IPS-15b (cell line): ENCODE results near the gene MON1A.

ENCODE experiments used
- H3K27me3 ChIP-seq: one replicate; pipeline ENCODE4 v1.6.1; 2013; ENCODE audit warnings: low read length; ENCODE audit not compliant: control insufficient read depth, insufficient read depth
- H3K36me3 ChIP-seq: one replicate; pipeline ENCODE4 v1.6.1; 2013; ENCODE audit warnings: low read length; ENCODE audit not compliant: control insufficient read depth, insufficient read depth
- H3K4me1 ChIP-seq: one replicate; pipeline ENCODE4 v1.6.1; 2013; ENCODE audit warnings: mild to moderate bottlenecking, low read length; ENCODE audit not compliant: control insufficient read depth, insufficient read depth
- H3K4me3 ChIP-seq: one replicate; pipeline ENCODE4 v1.5.1; 2013; ENCODE audit warnings: low read depth, low read length
- H3K9ac ChIP-seq: one replicate; pipeline ENCODE4 v1.6.1; 2013; ENCODE audit warnings: low read depth, mild to moderate bottlenecking, low read length
- H3K9me3 ChIP-seq: one replicate; pipeline ENCODE4 v1.6.1; 2013; ENCODE audit warnings: mild to moderate bottlenecking, low read length; ENCODE audit not compliant: control insufficient read depth, insufficient read depth

The MON1A gene

GRCh38 chr3:49929291-49930167 lies at the start of gene MON1A:
Gene MON1A, minus strand, starts transcription at chr3:49929811. Its CDS starts 16,465 bp downstream, at chr3:49913346.
- H3K36me3 ChIP-seq: no peaks in the 10 kb centered on the region
- no peaks in the 10 kb centered on the region for H3K9me3 ChIP-seq
- peak within 1 kb of the TSS; percentile 79 for H3K4me3 ChIP-seq
- H3K27me3 ChIP-seq: no peaks in the 10 kb centered on the region
- H3K9ac ChIP-seq: peak within 1 kb of the TSS; percentile 32
- H3K4me1 ChIP-seq: peaks cover 10% of the 10 kb centered on the region

- Histone ChIP-seq H3K9me3 (no peaks in the 10 kb centered on the region), H3K9ac (no peak overlapping the region), H3K4me3 (no peak overlapping the region), H3K36me3 (peaks cover 8% of the 10 kb centered on the region), H3K4me1 (no peaks in the 10 kb centered on the region), H3K27me3 (no peaks in the 10 kb centered on the region)
These were observed 47.3 kb upstream of the MON1A start for GRCh38 chr3:49976942-49977341.

GRCh38 chr3:49972656-49973055 lies 43.0 kb upstream of the MON1A start:
- H3K36me3 ChIP-seq: peaks cover 12% of the 10 kb centered on the region
- no peak overlapping the region for H3K9ac ChIP-seq
- no peak overlapping the region for H3K4me3 ChIP-seq
- no peaks in the 10 kb centered on the region for H3K4me1 ChIP-seq
- H3K9me3 ChIP-seq: no peaks in the 10 kb centered on the region
- H3K27me3 ChIP-seq: no peaks in the 10 kb centered on the region

GRCh38 chr3:49968346-49968745 lies 38.7 kb upstream of the MON1A start:
- H3K4me3 ChIP-seq: no peak overlapping the region
- peaks cover 11% of the 10 kb centered on the region for H3K36me3 ChIP-seq

GRCh38 chr3:49967291-49967690 lies 37.7 kb upstream of the MON1A start:
- Histone ChIP-seq H3K36me3 (peaks cover 4% of the 10 kb centered on the region), H3K4me3 (no peak overlapping the region), H3K27me3 (no peaks in the 10 kb centered on the region), H3K9me3 (no peaks in the 10 kb centered on the region), H3K9ac (no peak overlapping the region), H3K4me1 (no peaks in the 10 kb centered on the region)

More at GRCh38 chr3:49968346-49968745, 38.7 kb upstream of the MON1A start:
- no peak overlapping the region for H3K9ac ChIP-seq
- no peaks in the 10 kb centered on the region for H3K27me3 ChIP-seq
- H3K9me3 ChIP-seq: no peaks in the 10 kb centered on the region
- no peaks in the 10 kb centered on the region for H3K4me1 ChIP-seq

- no peaks in the 10 kb centered on the region for H3K27me3 ChIP-seq
- peaks cover 4% of the 10 kb centered on the region for H3K36me3 ChIP-seq
- no peaks in the 10 kb centered on the region for H3K4me1 ChIP-seq
- no peaks in the 10 kb centered on the region for H3K9me3 ChIP-seq
- no peak overlapping the region for H3K9ac ChIP-seq
- H3K4me3 ChIP-seq: no peak overlapping the region
These were observed 36.8 kb upstream of the MON1A start for GRCh38 chr3:49966233-49966942.

- Histone ChIP-seq H3K9me3 (no peaks in the 10 kb centered on the region), H3K36me3 (no peaks in the 10 kb centered on the region), H3K27me3 (no peaks in the 10 kb centered on the region), H3K9ac (no peak overlapping the region), H3K4me3 (no peak overlapping the region), H3K4me1 (no peaks in the 10 kb centered on the region)
These were observed 26.0 kb upstream of the MON1A start for GRCh38 chr3:49955636-49956035.

- no peaks in the 10 kb centered on the region for H3K4me1 ChIP-seq
- no peaks in the 10 kb centered on the region for H3K36me3 ChIP-seq
- H3K4me3 ChIP-seq: no peak overlapping the region
- H3K9ac ChIP-seq: no peak overlapping the region
- no peaks in the 10 kb centered on the region for H3K9me3 ChIP-seq
- no peaks in the 10 kb centered on the region for H3K27me3 ChIP-seq
These were observed 23.3 kb upstream of the MON1A start for GRCh38 chr3:49952924-49953323.

- Histone ChIP-seq H3K4me3 (no peak overlapping the region), H3K36me3 (no peaks in the 10 kb centered on the region), H3K4me1 (no peaks in the 10 kb centered on the region), H3K9ac (no peak overlapping the region), H3K27me3 (no peaks in the 10 kb centered on the region), H3K9me3 (no peaks in the 10 kb centered on the region)
These were observed 13.0 kb upstream of the MON1A start for GRCh38 chr3:49942651-49943050.

- Histone ChIP-seq H3K27me3 (no peaks in the 10 kb centered on the region), H3K9ac (peak overlapping the region; percentile 86), H3K9me3 (no peaks in the 10 kb centered on the region), H3K36me3 (no peaks in the 10 kb centered on the region), H3K4me3 (peak overlapping the region; percentile 91), H3K4me1 (no peaks in the 10 kb centered on the region)
These were observed 11.1 kb upstream of the MON1A start for GRCh38 chr3:49940667-49941249.

GRCh38 chr3:49939858-49940666 lies 10.5 kb upstream of the MON1A start, which contains the start of gene RBM6:
Gene RBM6, plus strand, starts transcription at chr3:49940150. Its CDS starts 22,492 bp downstream, at chr3:49962642.
- Histone ChIP-seq H3K4me3 (peak within 1 kb of the TSS; percentile 91), H3K9me3 (no peaks in the 10 kb centered on the region), H3K36me3 (no peaks in the 10 kb centered on the region), H3K9ac (peak within 1 kb of the TSS; percentile 86), H3K27me3 (no peaks in the 10 kb centered on the region), H3K4me1 (no peaks in the 10 kb centered on the region)
